ENCODE data around the gene RHOBTB1.

DNA sequence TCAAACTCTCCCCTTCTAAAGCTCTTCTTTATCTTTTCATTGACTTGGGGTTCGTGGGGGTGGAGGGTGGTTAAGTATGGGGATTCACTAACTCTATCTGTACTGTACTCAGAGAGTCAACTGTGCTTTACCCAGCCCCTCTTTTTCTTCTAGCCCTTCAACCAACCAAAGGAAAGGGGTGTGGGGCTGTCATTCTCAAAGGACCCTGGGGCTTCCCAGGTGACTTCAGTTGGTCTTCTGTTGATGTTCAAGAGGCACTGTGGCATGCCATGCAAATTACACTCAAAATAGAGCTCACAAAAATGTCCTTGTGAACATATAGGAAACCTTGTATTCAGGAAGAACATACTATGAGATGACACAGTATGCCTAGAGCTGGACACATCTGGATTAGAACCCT, 16.9 kb upstream of the RHOBTB1 start:
- no peak for TF ChIP-seq CTCF (IDR thresholded peaks at IDR 0.05 in 4 of 5, conservative IDR thresholded peaks at IDR 0.05 in 1 of 5)
- TF ChIP-seq POLR2A (IDR thresholded peaks at IDR 0.05), result no peak
